Keratinocyte (primary cell): ENCODE results near the gene AGAP1.

ENCODE experiments used
- EZH2 ChIP-seq: IDR thresholded peaks from one replicate; pipeline ENCODE4 v1.6.1; 2012; ENCODE audit warnings: inconsistent platforms, mild to moderate bottlenecking, low read length, moderate library complexity
- TF ChIP-seq, protein P1 (sequence below), 3 experiments: IDR thresholded peaks in 1 of 3; conservative IDR thresholded peaks in 1 of 3; optimal IDR thresholded peaks in 1 of 3; 2 replicates in 2 of 3; 3 replicates in 1 of 3; pipeline versions ENCODE3 to v1.5.1; 2011; ENCODE audit warnings: low read length in 3 of 3, mild to moderate bottlenecking in 3 of 3, moderate library complexity in 2 of 3, control low read depth in 1 of 3, inconsistent platforms in 1 of 3; ENCODE audit not compliant: insufficient read depth in 2 of 3; ENCODE audit errors: extremely low read depth in 1 of 3

DNA sequence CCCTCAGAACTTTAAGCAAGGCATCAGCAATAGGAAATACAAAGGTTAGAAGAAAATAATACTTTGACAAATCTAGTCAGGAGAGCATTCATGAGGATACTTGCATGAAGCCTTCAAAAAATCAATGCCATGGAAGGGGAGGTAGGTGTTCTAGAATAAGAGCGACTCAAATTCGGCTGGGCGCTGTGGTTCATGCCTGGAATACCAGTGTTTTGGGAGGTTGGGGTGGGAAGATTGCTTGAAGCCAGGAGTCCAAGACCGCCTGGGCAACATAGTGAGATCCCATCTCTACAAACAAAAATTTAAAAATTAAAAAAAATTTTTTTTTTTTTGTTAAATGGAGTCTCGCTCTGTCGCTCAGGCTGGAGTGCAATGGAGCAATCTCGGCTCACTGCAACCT, 652.6 kb downstream of the AGAP1 start:
- TF ChIP-seq, protein P1, sequence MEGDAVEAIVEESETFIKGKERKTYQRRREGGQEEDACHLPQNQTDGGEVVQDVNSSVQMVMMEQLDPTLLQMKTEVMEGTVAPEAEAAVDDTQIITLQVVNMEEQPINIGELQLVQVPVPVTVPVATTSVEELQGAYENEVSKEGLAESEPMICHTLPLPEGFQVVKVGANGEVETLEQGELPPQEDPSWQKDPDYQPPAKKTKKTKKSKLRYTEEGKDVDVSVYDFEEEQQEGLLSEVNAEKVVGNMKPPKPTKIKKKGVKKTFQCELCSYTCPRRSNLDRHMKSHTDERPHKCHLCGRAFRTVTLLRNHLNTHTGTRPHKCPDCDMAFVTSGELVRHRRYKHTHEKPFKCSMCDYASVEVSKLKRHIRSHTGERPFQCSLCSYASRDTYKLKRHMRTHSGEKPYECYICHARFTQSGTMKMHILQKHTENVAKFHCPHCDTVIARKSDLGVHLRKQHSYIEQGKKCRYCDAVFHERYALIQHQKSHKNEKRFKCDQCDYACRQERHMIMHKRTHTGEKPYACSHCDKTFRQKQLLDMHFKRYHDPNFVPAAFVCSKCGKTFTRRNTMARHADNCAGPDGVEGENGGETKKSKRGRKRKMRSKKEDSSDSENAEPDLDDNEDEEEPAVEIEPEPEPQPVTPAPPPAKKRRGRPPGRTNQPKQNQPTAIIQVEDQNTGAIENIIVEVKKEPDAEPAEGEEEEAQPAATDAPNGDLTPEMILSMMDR (optimal IDR thresholded peaks at IDR 0.05 in 1 of 3, IDR thresholded peaks at IDR 0.05 in 1 of 3, conservative IDR thresholded peaks at IDR 0.05 in 1 of 3; ENCODE audit: extremely low read depth in 1 of 3, insufficient read depth in 2 of 3, low read length in 3 of 3) = no peak
- no peak for TF ChIP-seq EZH2
